GM23338 (cell line): ENCODE data around the gene NPY. TPM values are rescaled to one million over a fixed set of nuclear protein-coding genes. Genes with fewer than 3 reads are reported as not detected.

Experiments
- ETS1 ChIP-seq: IDR thresholded peaks from 2 replicates; pipeline ENCODE4 v1.6.1; 2016; ENCODE audit warnings: antibody characterized with exemption
- EZH2 ChIP-seq: fragments of 200-600 bp; sonication (generic); IDR thresholded peaks from one replicate; pipeline ENCODE4 v1.8.0; 2017; ENCODE audit warnings: antibody characterized with exemption, mild to moderate bottlenecking, low read depth; ENCODE audit not compliant: unreplicated experiment
- JUNB ChIP-seq: IDR thresholded peaks from one replicate; pipeline ENCODE4 v1.6.1; 2016; ENCODE audit warnings: antibody characterized with exemption; ENCODE audit not compliant: unreplicated experiment
- NANOG ChIP-seq: IDR thresholded peaks from 2 replicates; pipeline ENCODE4 v1.6.1; 2016; ENCODE audit warnings: antibody characterized with exemption, borderline replicate concordance
- POLR2AphosphoS5 ChIP-seq: IDR thresholded peaks from 2 replicates; pipeline ENCODE4 v1.6.1; 2016; ENCODE audit warnings: antibody characterized with exemption, low read depth
- ZNF331 ChIP-seq: fragments of 250-450 bp; sonication (Bioruptor Pico); IDR thresholded peaks from 2 replicates; pipeline ENCODE4 v1.5.0; 2020; ENCODE audit warnings: low read depth, mild to moderate bottlenecking, moderate library complexity
- ZNF462 ChIP-seq: fragments of 250-450 bp; sonication (Bioruptor Pico); IDR thresholded peaks from 2 replicates; pipeline ENCODE4 v1.5.0; 2020; ENCODE audit warnings: mild to moderate bottlenecking, moderate library complexity
- polyA plus RNA-seq: library from polyadenylated mRNA; unstranded; fragments of >200 nt; fragmentation: Nextera tagmentation; extraction: Ambion mirVana; gene quantifications from 2 replicates; pipeline ENCODE4 v1.2.1, GENCODE V29; 2016
- total RNA-seq: library from RNA; depleted of rRNA; stranded (reverse); fragments of >200 nt; shearing (Covaris generic); gene quantifications from 2 replicates; pipeline ENCODE4 v1.2.3, GENCODE V29; 2014
- TF ChIP-seq, protein P1 (sequence below): IDR thresholded peaks from one replicate; pipeline ENCODE4 v1.6.1; 2018; ENCODE audit warnings: antibody characterized with exemption; ENCODE audit not compliant: unreplicated experiment

NPY gene
- total and polyA plus RNA-seq, 2 experiments from 2014 or later: 7.0 TPM; not detected in 1

GRCh38 chr7:24339575-24339974, 55.6 kb downstream of the NPY start (continued):
- TF ChIP-seq ZNF462 (CRISPR knock-in tag): no peak
- no peak for TF ChIP-seq JUNB
- no peak for TF ChIP-seq POLR2AphosphoS5
- TF ChIP-seq, protein P1, sequence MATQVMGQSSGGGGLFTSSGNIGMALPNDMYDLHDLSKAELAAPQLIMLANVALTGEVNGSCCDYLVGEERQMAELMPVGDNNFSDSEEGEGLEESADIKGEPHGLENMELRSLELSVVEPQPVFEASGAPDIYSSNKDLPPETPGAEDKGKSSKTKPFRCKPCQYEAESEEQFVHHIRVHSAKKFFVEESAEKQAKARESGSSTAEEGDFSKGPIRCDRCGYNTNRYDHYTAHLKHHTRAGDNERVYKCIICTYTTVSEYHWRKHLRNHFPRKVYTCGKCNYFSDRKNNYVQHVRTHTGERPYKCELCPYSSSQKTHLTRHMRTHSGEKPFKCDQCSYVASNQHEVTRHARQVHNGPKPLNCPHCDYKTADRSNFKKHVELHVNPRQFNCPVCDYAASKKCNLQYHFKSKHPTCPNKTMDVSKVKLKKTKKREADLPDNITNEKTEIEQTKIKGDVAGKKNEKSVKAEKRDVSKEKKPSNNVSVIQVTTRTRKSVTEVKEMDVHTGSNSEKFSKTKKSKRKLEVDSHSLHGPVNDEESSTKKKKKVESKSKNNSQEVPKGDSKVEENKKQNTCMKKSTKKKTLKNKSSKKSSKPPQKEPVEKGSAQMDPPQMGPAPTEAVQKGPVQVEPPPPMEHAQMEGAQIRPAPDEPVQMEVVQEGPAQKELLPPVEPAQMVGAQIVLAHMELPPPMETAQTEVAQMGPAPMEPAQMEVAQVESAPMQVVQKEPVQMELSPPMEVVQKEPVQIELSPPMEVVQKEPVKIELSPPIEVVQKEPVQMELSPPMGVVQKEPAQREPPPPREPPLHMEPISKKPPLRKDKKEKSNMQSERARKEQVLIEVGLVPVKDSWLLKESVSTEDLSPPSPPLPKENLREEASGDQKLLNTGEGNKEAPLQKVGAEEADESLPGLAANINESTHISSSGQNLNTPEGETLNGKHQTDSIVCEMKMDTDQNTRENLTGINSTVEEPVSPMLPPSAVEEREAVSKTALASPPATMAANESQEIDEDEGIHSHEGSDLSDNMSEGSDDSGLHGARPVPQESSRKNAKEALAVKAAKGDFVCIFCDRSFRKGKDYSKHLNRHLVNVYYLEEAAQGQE: no peak
- no peak for TF ChIP-seq NANOG
- no peak for TF ChIP-seq ZNF331 (CRISPR knock-in tag)
- no peak for TF ChIP-seq ETS1
- no peak for TF ChIP-seq EZH2
